ENCODE results near the gene CENPT. TPM values are rescaled to one million over a fixed set of nuclear protein-coding genes. Genes with fewer than 3 reads are reported as not detected.
A peak's percentile ranks its signal among the peaks of the same experiment; 100 is the strongest.

Gene CENPT
- total and polyA plus RNA-seq, 10 of the 15 experiments (the other 5 are each of a cell fraction or from before 2014, with no cell fraction given), result 1.1 to 45.7 (median 24.5) TPM

DNA sequence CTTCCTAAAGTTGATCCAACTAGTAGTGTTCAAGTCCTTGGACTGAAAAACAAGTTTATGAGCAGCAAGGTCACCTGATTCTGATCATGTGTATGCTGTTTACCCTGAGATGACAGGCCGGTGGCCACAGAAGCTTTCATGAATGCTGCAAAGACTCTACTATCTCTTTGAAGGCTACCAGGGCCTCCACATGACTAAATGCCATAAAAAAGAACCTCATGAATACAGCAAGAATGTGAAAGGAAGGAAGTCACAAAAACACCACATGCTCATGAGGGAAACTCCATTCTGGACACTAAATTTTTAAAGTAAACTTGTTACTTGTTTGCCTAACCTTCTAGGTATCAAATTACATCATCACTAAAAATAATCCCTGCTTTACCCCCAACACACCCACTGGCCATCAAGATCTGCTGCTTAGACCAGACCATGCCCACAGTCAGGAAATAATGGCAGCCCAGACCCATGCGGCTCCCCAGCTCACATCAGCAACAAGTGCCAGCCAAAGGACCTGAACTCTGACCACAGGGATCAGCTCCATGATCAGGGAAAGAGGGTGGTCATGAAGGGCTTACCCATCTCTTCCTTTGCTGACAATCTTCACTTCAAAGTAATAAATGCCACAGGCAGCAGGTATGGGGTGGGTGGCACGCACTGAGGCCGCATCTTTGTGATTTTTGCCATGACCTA is 42.5 kb downstream of the CENPT start:
- ChIA-PET RAD21 (ENCODE audit: unreplicated experiment) (interaction anchor here (3.2 kb wide), 1 partner anchor 86 kb away, joined by 12 read pairs; the partner anchor contains the start of gene GFOD2), CTCF (interaction anchor here (1.0 to 1.6 kb wide), 2 partner anchors 88 to 284 kb away, joined by 3 to 7 read pairs; no protein-coding TSS in a partner anchor), SMC1A (ENCODE audit: uncharacterized antibody, unreplicated experiment) (no interaction called here), POLR2A (interaction anchor here (0.6 to 1.1 kb wide), 4 partner anchors 8 to 43 kb away, joined by 3 to 6 read pairs (median 3); no protein-coding TSS in a partner anchor)
- Histone ChIP-seq H3K4me3 (peak overlapping the region; percentile 94), H3K9me3 (replicated peaks; ENCODE audit: control insufficient read depth, insufficient read depth, low read length) (no peaks in the 10 kb centered on the region), H3K4me2 (ENCODE audit: control insufficient read depth, insufficient read depth) (peak overlapping the region; percentile 77), H2AFZ (ENCODE audit: control insufficient read depth, low read depth, low read length) (no peak overlapping the region), H3K36me3 (ENCODE audit: control insufficient read depth in 2 of 2, insufficient read depth in 2 of 2, low read length in 1 of 2) (peaks cover 1 to 2% of the 10 kb centered on the region in 2 experiments; a peak in 1 of 4 replicates), H4K20me1 (ENCODE audit: control insufficient read depth, insufficient read depth) (no peaks in the 10 kb centered on the region; the same call in 1 of the 2 replicates), H3K9ac (ENCODE audit: control insufficient read depth, insufficient read depth, low read length) (peak overlapping the region; percentile 86), H3K27ac (ENCODE audit: control insufficient read depth, insufficient read depth) (peak overlapping the region; percentile 75; the same call in 1 of the 2 replicates), H3K27me3 (replicated peaks in 1 of 2; ENCODE audit: control insufficient read depth in 2 of 2, insufficient read depth in 2 of 2, low read length in 1 of 2) (no peaks in the 10 kb centered on the region), H3K79me2 (ENCODE audit: control insufficient read depth, insufficient read depth, low read length) (peaks cover 55% of the 10 kb centered on the region), H3K4me1 (ENCODE audit: control insufficient read depth, insufficient read depth, low read length) (peaks cover 29% of the 10 kb centered on the region)
- intact Hi-C loops (cut with micrococcal nuclease; ENCODE audit: unreplicated experiment) (no loop called here), in situ Hi-C loops (cut with MboI) (no loop called here)
- TSS peak; percentile 66 for BruUV-seq (replicated peaks)
- ATAC-seq, result no peak
- WGBS (ENCODE audit: insufficient coverage, insufficient replicate concordance, low lambda C conversion rate, missing lambda C conversion rate), result 18% methylated on average over 4 of the region's 4 CpGs
- FAIRE-seq, result no peak
- peak; percentile 65 for TF ChIP-seq ATF7 (IDR thresholded peaks at IDR 0.05; ENCODE audit: low read depth)
- peak; percentile 79 for TF ChIP-seq RAD51 (IDR thresholded peaks at IDR 0.05)
- no peak for TF ChIP-seq ETV6 (conservative IDR thresholded peaks at IDR 0.05 in 1 of 2, IDR thresholded peaks at IDR 0.05 in 1 of 2; ENCODE audit: borderline replicate concordance in 1 of 2, low read depth in 1 of 2)
- TF ChIP-seq, protein P1, sequence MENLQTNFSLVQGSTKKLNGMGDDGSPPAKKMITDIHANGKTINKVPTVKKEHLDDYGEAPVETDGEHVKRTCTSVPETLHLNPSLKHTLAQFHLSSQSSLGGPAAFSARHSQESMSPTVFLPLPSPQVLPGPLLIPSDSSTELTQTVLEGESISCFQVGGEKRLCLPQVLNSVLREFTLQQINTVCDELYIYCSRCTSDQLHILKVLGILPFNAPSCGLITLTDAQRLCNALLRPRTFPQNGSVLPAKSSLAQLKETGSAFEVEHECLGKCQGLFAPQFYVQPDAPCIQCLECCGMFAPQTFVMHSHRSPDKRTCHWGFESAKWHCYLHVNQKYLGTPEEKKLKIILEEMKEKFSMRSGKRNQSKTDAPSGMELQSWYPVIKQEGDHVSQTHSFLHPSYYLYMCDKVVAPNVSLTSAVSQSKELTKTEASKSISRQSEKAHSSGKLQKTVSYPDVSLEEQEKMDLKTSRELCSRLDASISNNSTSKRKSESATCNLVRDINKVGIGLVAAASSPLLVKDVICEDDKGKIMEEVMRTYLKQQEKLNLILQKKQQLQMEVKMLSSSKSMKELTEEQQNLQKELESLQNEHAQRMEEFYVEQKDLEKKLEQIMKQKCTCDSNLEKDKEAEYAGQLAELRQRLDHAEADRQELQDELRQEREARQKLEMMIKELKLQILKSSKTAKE (IDR thresholded peaks at IDR 0.05; ENCODE audit: low read depth, poor library complexity, severe bottlenecking), result no peak
- DNase-seq (ENCODE audit: low read depth, low spot score), result no peak

All from GM12878 (cell line).